Uterus (tissue), 2 donors: ENCODE results near the gene RPAIN.

Experiments used
- CTCF ChIP-seq, 4 experiments: fragments of 200-600 bp in 2 of 4; fragments of 450-650 bp in 2 of 4; sonication (generic) in 2 of 4; IDR thresholded peaks; one replicate each; pipeline ENCODE4 v1.5.1; 2016 to 2019; ENCODE audit warnings: antibody characterized with exemption in 4 of 4, mild to moderate bottlenecking in 2 of 4, moderate library complexity in 1 of 4
- POLR2A ChIP-seq, 2 donors: fragments of 450-650 bp; IDR thresholded peaks; one replicate each; pipeline ENCODE4 v1.6.1; 2016; ENCODE audit warnings: antibody characterized with exemption in 2 of 2, mild to moderate bottlenecking in 1 of 2, moderate library complexity in 1 of 2

GRCh38 chr17:5373112-5373511, 46.9 kb upstream of the RPAIN start:
- TF ChIP-seq CTCF (IDR thresholded peaks at IDR 0.05) (no peak), POLR2A (IDR thresholded peaks at IDR 0.05) (no peak)
